ENCODE results near the gene MACROH2A1. TPM values are rescaled to one million over a fixed set of nuclear protein-coding genes. Genes with fewer than 3 reads are reported as not detected.

Gene MACROH2A1
- total and polyA plus RNA-seq, 2 of the 4 experiments (the other 2 are of a cell fraction), result 122 to 126 TPM

DNA sequence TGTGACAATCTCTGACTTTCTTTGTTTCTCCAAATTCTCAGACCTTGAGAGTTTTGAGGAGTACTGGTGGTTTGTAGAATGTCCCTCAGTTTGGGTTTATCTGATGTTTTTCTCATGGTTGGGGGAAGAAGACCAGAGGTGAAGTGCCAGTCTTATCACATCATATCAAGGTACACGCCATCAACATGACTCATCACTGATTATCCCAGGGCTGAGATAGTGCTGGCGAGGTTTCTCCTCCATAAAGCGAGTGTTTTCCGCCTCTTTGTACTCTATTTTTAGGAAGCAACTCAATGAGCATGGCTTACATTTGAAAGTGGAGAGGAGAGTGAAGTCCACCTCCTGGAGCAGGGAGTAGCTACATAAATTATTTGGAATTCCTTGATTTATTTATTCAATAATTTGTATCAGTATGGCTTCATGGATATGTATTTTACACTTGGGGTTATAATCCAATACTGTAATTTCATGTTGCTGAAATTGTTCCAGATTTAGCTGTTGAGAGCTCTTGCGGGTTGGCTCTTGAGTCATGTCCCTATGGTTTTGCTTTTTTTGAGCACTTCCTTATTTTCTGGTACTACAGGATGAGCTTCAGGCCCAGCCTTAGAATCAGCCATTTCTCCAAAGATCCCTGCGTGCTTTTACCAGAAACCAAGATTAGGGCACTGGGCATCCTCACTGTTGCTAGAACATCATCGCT lies 24.3 kb upstream of the MACROH2A1 start:
- Histone ChIP-seq H3K4me3 (ENCODE audit: insufficient read depth, low read depth, low read length) (no peak overlapping the region), H3K9me3 (ENCODE audit: control insufficient read depth, insufficient read depth, low read length) (peaks cover 2% of the 10 kb centered on the region), H2BK20ac (ENCODE audit: low read depth, low read length) (no peak overlapping the region), H3K79me1 (ENCODE audit: low read depth in 1 of 2, low read length in 2 of 2) (no peaks in the 10 kb centered on the region), H4K20me1 (ENCODE audit: insufficient read depth, low read length) (no peaks in the 10 kb centered on the region), H3K4ac (ENCODE audit: low read depth, low read length) (no peak overlapping the region), H4K5ac (ENCODE audit: low read depth, low read length) (no peak overlapping the region), H3K27ac (ENCODE audit: insufficient read depth, low read length) (no peak overlapping the region), H3K36me3 (ENCODE audit: control insufficient read depth, insufficient read depth, low read length) (no peaks in the 10 kb centered on the region), H2BK120ac (ENCODE audit: low read depth, low read length) (no peak overlapping the region), H3K56ac (ENCODE audit: extremely low read depth, insufficient read depth, low read length) (no peak overlapping the region), H4K8ac (ENCODE audit: low read depth in 2 of 2, low read length in 2 of 2) (no peak overlapping the region), H2BK15ac (ENCODE audit: low read depth, low read length) (no peak overlapping the region), H3K14ac (replicated peaks; ENCODE audit: low read depth, low read length) (no peak overlapping the region), H3K23ac (ENCODE audit: low read depth, low read length) (no peak overlapping the region), H3K9ac (ENCODE audit: low read depth, low read length) (no peak overlapping the region), H4K91ac (ENCODE audit: insufficient read depth, low read depth, low read length) (no peak overlapping the region), H2BK5ac (ENCODE audit: low read depth, low read length, poor library complexity, severe bottlenecking) (no peak overlapping the region), H2AK9ac (replicated peaks; ENCODE audit: low read depth, low read length, poor library complexity) (no peak overlapping the region), H3K9me1 (ENCODE audit: insufficient read depth, low read length) (no peaks in the 10 kb centered on the region), H3K4me2 (ENCODE audit: low read depth, low read length) (no peak overlapping the region), H3K18ac (ENCODE audit: low read depth, low read length) (no peak overlapping the region), H3K27me3 (ENCODE audit: control insufficient read depth, insufficient read depth, low read length) (peaks cover 9% of the 10 kb centered on the region), H3K4me1 (ENCODE audit: control insufficient read depth, insufficient read depth, low read length) (no peaks in the 10 kb centered on the region), H2AK5ac (ENCODE audit: low read depth, low read length) (no peak overlapping the region), H2AFZ (replicated peaks; ENCODE audit: low read length, poor library complexity) (no peak overlapping the region)
- no peak for DNase-seq
- TF ChIP-seq MAFK (IDR thresholded peaks at IDR 0.05; ENCODE audit: low read depth, low read length), result no peak
- no peak for TF ChIP-seq RAD21 (IDR thresholded peaks at IDR 0.05; ENCODE audit: low read length)
- TF ChIP-seq CHD1 (IDR thresholded peaks at IDR 0.05; ENCODE audit: low read depth, low read length), result no peak
- no peak for TF ChIP-seq FOS (IDR thresholded peaks at IDR 0.05; ENCODE audit: low read depth, low read length)
- no peak for TF ChIP-seq RCOR1 (IDR thresholded peaks at IDR 0.05; ENCODE audit: insufficient replicate concordance, low read length)
- TF ChIP-seq SMC3 (IDR thresholded peaks at IDR 0.05; ENCODE audit: low read depth, low read length), result no peak
- TF ChIP-seq RFX5 (IDR thresholded peaks at IDR 0.05; ENCODE audit: low read depth, low read length), result no peak
- in situ Hi-C loops (cut with MboI; ENCODE audit: low sequenced_read_pairs) (no loop called here), dilution Hi-C loops (cut with HindIII; ENCODE audit: low sequenced_read_pairs, unreplicated experiment) (no loop called here), intact Hi-C loops (cut with micrococcal nuclease) (no loop called here)
- CTCF ChIA-PET, result interaction anchor here (0.7 to 1.5 kb wide), 2 partner anchors 11 to 158 kb away, joined by 3 to 4 read pairs; no protein-coding TSS in a partner anchor
- ATAC-seq (ENCODE audit: low read depth), result no peak
- no CpG with 5 or more reads among the region's 7 CpGs for WGBS, 2 experiments (ENCODE audit: extremely low coverage in 2 of 2, insufficient read length in 1 of 2)
- POLR2A ChIA-PET (ENCODE audit: unreplicated experiment), result no interaction called here
- no TSS peak for BruUV-seq (replicated peaks)

Measured in IMR-90 (cell line).